Calu3 (cell line): ENCODE measurements around the gene CCBE1. TPM values are rescaled to one million over a fixed set of nuclear protein-coding genes. Genes with fewer than 3 reads are reported as not detected.

ENCODE experiments used
- BruUV-seq: library from RNA; stranded (reverse); fragments of 400-500 nt; replicated peaks from 2 replicates; lab custom pipeline; 2021; lab: Mats Ljungman, UMichigan
- CTCF ChIA-PET: fragments of 300-600 bp; sonication (Branson Sonifier 250); formaldehyde crosslinking; loops from one replicate; lab custom pipeline; 2022; ENCODE audit warnings: antibody characterized with exemption; lab: Charles Lee
- DNase-seq: peaks from one replicate; pipeline ENCODE4 v3.0.0; 2022
- H3K27ac Mint-ChIP-seq: one replicate; pipeline ENCODE4 v1.8.0; 2022; ENCODE audit warnings: mixed read lengths; ENCODE audit not compliant: unreplicated experiment
- H3K27me3 Mint-ChIP-seq: one replicate; pipeline ENCODE4 v1.8.0; 2022; ENCODE audit warnings: mixed read lengths; ENCODE audit not compliant: unreplicated experiment
- H3K36me3 Mint-ChIP-seq: one replicate; pipeline ENCODE4 v1.8.0; 2022; ENCODE audit warnings: mild to moderate bottlenecking, moderate library complexity, mixed read lengths; ENCODE audit not compliant: insufficient read depth, unreplicated experiment
- H3K4me1 Mint-ChIP-seq: one replicate; pipeline ENCODE4 v1.8.0; 2022; ENCODE audit warnings: mild to moderate bottlenecking, low read depth, mixed read lengths; ENCODE audit not compliant: unreplicated experiment
- H3K4me3 Mint-ChIP-seq: one replicate; pipeline ENCODE4 v1.8.0; 2022; ENCODE audit warnings: mild to moderate bottlenecking, low read depth, moderate library complexity, mixed read lengths; ENCODE audit not compliant: unreplicated experiment
- H3K9me3 Mint-ChIP-seq: one replicate; pipeline ENCODE4 v1.8.0; 2022; ENCODE audit warnings: low read depth, mixed read lengths; ENCODE audit not compliant: unreplicated experiment
- CTCF ChIP-seq: fragments of 200-600 bp; IDR thresholded peaks from one replicate; pipeline ENCODE4 v1.8.0; 2022; ENCODE audit warnings: antibody characterized with exemption; ENCODE audit not compliant: unreplicated experiment
- intact Hi-C: fragments of 100-400 bp; cut with micrococcal nuclease; formaldehyde crosslinking; loops from one replicate; pipeline ENCODE4 v1.10.0; 2022; ENCODE audit not compliant: unreplicated experiment
- total RNA-seq: library from RNA; stranded (reverse); gene quantifications from 2 replicates; pipeline ENCODE4 v1.2.3, GENCODE V29; 2022

CCBE1 gene
- total RNA-seq, 1 experiment from 2014 or later = 0.12 TPM

- intact Hi-C loops = no loop called here
- Mint-ChIP-seq H3K9me3 (no peaks in the 10 kb centered on the region), H3K4me3 (no peak overlapping the region), H3K27me3 (no peaks in the 10 kb centered on the region), H3K36me3 (no peaks in the 10 kb centered on the region), H3K4me1 (peaks cover 27% of the 10 kb centered on the region), H3K27ac (no peak overlapping the region)
- no peak for TF ChIP-seq CTCF
- CTCF ChIA-PET = interaction anchor here (0.6 kb wide), 1 partner anchor 127 kb away, joined by 3 read pairs; no protein-coding TSS in a partner anchor
- DNase-seq = no peak
- BruUV-seq = no TSS peak
Observed at GRCh38 chr18:59725142-59725541, 27.9 kb upstream of the CCBE1 start.

- BruUV-seq = no TSS peak
Observed at GRCh38 chr18:59724103-59724502, 26.9 kb upstream of the CCBE1 start.

GRCh38 chr18:59721931-59722330, 24.7 kb upstream of the CCBE1 start:
- H3K4me3 Mint-ChIP-seq = no peak overlapping the region
- no peak for TF ChIP-seq CTCF
- no peak for DNase-seq
- H3K27me3 Mint-ChIP-seq = no peaks in the 10 kb centered on the region
- intact Hi-C loops = no loop called here
- BruUV-seq = no TSS peak
- H3K36me3 Mint-ChIP-seq = no peaks in the 10 kb centered on the region
- no peak overlapping the region for H3K27ac Mint-ChIP-seq
- H3K9me3 Mint-ChIP-seq = no peaks in the 10 kb centered on the region
- CTCF ChIA-PET = interaction anchor here (1.4 kb wide), 1 partner anchor 102 kb away, joined by 5 read pairs; no protein-coding TSS in a partner anchor
- peaks cover 31% of the 10 kb centered on the region for H3K4me1 Mint-ChIP-seq

More at GRCh38 chr18:59724103-59724502, 26.9 kb upstream of the CCBE1 start:
- CTCF ChIA-PET = no interaction called here
- no peak for TF ChIP-seq CTCF
- Mint-ChIP-seq H3K27me3 (no peaks in the 10 kb centered on the region), H3K36me3 (no peaks in the 10 kb centered on the region), H3K9me3 (no peaks in the 10 kb centered on the region), H3K4me3 (no peak overlapping the region), H3K27ac (peak overlapping the region; percentile 23), H3K4me1 (peaks cover 19% of the 10 kb centered on the region)
- peak; percentile 43 for DNase-seq
- intact Hi-C loops = no loop called here

- Mint-ChIP-seq H3K9me3 (no peaks in the 10 kb centered on the region), H3K27ac (no peak overlapping the region), H3K36me3 (peaks cover 1% of the 10 kb centered on the region), H3K4me1 (peaks cover 34% of the 10 kb centered on the region), H3K4me3 (no peak overlapping the region), H3K27me3 (no peaks in the 10 kb centered on the region)
- no peak for DNase-seq
- TF ChIP-seq CTCF = no peak
- intact Hi-C loops = no loop called here
- CTCF ChIA-PET = interaction anchor here (1.4 kb wide), 1 partner anchor 102 kb away, joined by 5 read pairs; no protein-coding TSS in a partner anchor
- no TSS peak for BruUV-seq
Observed at GRCh38 chr18:59721211-59721610, 24.0 kb upstream of the CCBE1 start.
